Panc1 (cell line): ENCODE results near the gene ZNF774. TPM values are rescaled to one million over a fixed set of nuclear protein-coding genes. Genes with fewer than 3 reads are reported as not detected.

ENCODE experiments used
- ATAC-seq: fragments of 200-7000 bp; cut with Tn5 transposase; 2 replicates; pipeline ENCODE4 v1.9.1; 2020; ENCODE audit warnings: mild to moderate bottlenecking, moderate library complexity
- BruUV-seq: library from RNA; stranded (reverse); fragments of 400-500 nt; replicated peaks from 2 replicates; lab custom pipeline; 2021; lab: Mats Ljungman, UMichigan
- CTCF ChIA-PET: fragments of 300-600 bp; sonication (Branson Sonifier 250); formaldehyde crosslinking; loops from one replicate; lab custom pipeline; 2022; ENCODE audit warnings: antibody characterized with exemption; lab: Charles Lee
- POLR2A ChIA-PET: fragments of 300-600 bp; sonication (Branson Sonifier 250); formaldehyde crosslinking; loops from one replicate; lab custom pipeline; 2022; ENCODE audit warnings: antibody characterized with exemption; lab: Charles Lee
- DNase-seq: peaks from one replicate; pipeline ENCODE4 v3.0.0-alpha.2; 2010; ENCODE audit warnings: low read depth, low spot score
- H3K27ac ChIP-seq: 2 replicates; pipeline ENCODE4 v1.5.1; 2011; ENCODE audit warnings: mild to moderate bottlenecking, low read length, inconsistent platforms
- H3K27me3 ChIP-seq: fragments of 200-500 bp; sonication (Bioruptor generic); 2 replicates; pipeline ENCODE4 v1.6.0; 2014; ENCODE audit warnings: low read length, inconsistent platforms; ENCODE audit not compliant: control insufficient read depth, insufficient read depth
- H3K36me3 ChIP-seq: fragments of 200-500 bp; sonication (Bioruptor generic); 2 replicates; pipeline ENCODE4 v1.5.1; 2014; ENCODE audit warnings: inconsistent platforms, mild to moderate bottlenecking, low read length, moderate library complexity; ENCODE audit not compliant: control insufficient read depth, insufficient read depth
- H3K4me1 ChIP-seq: 2 replicates; pipeline ENCODE4 v1.5.1; 2011; ENCODE audit warnings: inconsistent platforms, mild to moderate bottlenecking, low read length, moderate library complexity; ENCODE audit not compliant: control insufficient read depth, insufficient read depth
- H3K4me3 ChIP-seq, 2 experiments: 2 replicates each; pipeline ENCODE4 v1.5.1; 2011 to 2012; ENCODE audit warnings: low read depth in 2 of 2, low read length in 2 of 2, mild to moderate bottlenecking in 2 of 2, inconsistent platforms in 1 of 2, moderate library complexity in 1 of 2
- H3K9me3 ChIP-seq: fragments of 200-500 bp; sonication (Bioruptor generic); 2 replicates; pipeline ENCODE4 v1.5.1; 2014; ENCODE audit warnings: low read depth, mild to moderate bottlenecking, inconsistent platforms, low read length, moderate library complexity; ENCODE audit not compliant: control insufficient read depth, insufficient read depth
- POLR2AphosphoS5 ChIP-seq: IDR thresholded peaks from 2 replicates; pipeline ENCODE4 v1.6.1; 2012; ENCODE audit warnings: mild to moderate bottlenecking, low read depth, low read length, moderate library complexity
- REST ChIP-seq, 2 experiments: IDR thresholded peaks; 2 replicates each; pipeline ENCODE4 v1.6.1; 2011 to 2012; ENCODE audit warnings: low read depth in 2 of 2, control low read depth in 1 of 2, low read length in 1 of 2, mild to moderate bottlenecking in 1 of 2, moderate library complexity in 1 of 2; ENCODE audit not compliant: insufficient read depth in 1 of 2
- SIN3A ChIP-seq: IDR thresholded peaks from 2 replicates; pipeline ENCODE4 v1.6.1; 2012; ENCODE audit warnings: low read depth, mild to moderate bottlenecking, low read length, moderate library complexity, borderline replicate concordance; ENCODE audit not compliant: insufficient read depth
- TCF7L2 ChIP-seq: IDR thresholded peaks from 2 replicates; pipeline ENCODE4 v1.6.1; 2011; ENCODE audit warnings: mild to moderate bottlenecking, low read depth, low read length, inconsistent platforms
- in situ Hi-C: cut with HindIII; loops from 2 replicates; pipeline ENCODE4 v1.10.0; 2016; ENCODE audit warnings: low sequenced_read_pairs, low pct_unique_long_range_greater_than_20kb
- intact Hi-C: fragments of 100-400 bp; cut with micrococcal nuclease; formaldehyde crosslinking; loops from one replicate; pipeline ENCODE4 v1.10.0; 2022; ENCODE audit not compliant: unreplicated experiment
- total RNA-seq: library from RNA; stranded (reverse); gene quantifications from one replicate; pipeline ENCODE4 v1.2.1, GENCODE V29; 2021; ENCODE audit not compliant: unreplicated experiment
- TF ChIP-seq, protein P1 (sequence below): fragments of 450-650 bp; IDR thresholded peaks from 2 replicates; pipeline ENCODE4 v1.5.1; 2017; ENCODE audit warnings: mild to moderate bottlenecking

The ZNF774 gene
- total RNA-seq, 1 experiment from 2014 or later = 5.2 TPM

DNA sequence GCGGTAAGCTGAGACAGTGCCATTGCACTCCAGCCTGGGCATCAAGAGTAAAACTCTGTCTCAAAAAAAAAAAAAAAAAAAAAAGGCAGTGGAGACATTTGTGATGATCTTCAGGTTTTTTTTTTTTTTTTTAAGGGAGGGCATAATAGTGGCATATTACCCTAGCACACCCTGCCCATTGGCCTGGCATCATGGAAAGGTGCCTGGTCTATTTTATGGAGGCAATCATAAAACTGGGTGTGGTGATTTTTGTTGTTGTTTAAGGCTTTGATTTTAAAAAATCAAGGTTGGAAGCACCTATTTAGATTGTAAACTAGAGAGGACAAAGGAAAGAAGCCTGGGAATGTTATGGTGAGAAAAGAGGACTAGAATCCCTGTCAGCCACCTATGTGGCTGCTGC is 42.0 kb downstream of the ZNF774 start:
- Histone ChIP-seq H3K4me1 (peaks cover 63% of the 10 kb centered on the region), H3K4me3 (no peak overlapping the region), H3K27me3 (no peaks in the 10 kb centered on the region), H3K9me3 (no peaks in the 10 kb centered on the region), H3K27ac (peak overlapping the region; percentile 83), H3K36me3 (0 out of 2 replicates have a peak, but pooled peaks cover 2% of the 10 kb centered on the region)
- intact Hi-C loops = loop anchor here (10.0 kb wide), 1 partner anchor 69 kb away; no protein-coding TSS in a partner anchor
- BruUV-seq = no TSS peak
- CTCF ChIA-PET = interaction anchor here (0.7 to 1.3 kb wide), 4 partner anchors 32 to 254 kb away, joined by 3 to 5 read pairs (median 3); no protein-coding TSS in a partner anchor
- TF ChIP-seq REST (IDR thresholded peaks at IDR 0.05; ENCODE audit: insufficient read depth in 1 of 2, low read depth in 2 of 2, low read length in 1 of 2) = no peak
- POLR2A ChIA-PET = interaction anchor here (0.6 kb wide), 1 partner anchor 160 kb away, joined by 9 read pairs; the partner anchor contains the start of gene CIB1
- in situ Hi-C loops = no loop called here
- DNase-seq (no peak), ATAC-seq (no peak)

DNA sequence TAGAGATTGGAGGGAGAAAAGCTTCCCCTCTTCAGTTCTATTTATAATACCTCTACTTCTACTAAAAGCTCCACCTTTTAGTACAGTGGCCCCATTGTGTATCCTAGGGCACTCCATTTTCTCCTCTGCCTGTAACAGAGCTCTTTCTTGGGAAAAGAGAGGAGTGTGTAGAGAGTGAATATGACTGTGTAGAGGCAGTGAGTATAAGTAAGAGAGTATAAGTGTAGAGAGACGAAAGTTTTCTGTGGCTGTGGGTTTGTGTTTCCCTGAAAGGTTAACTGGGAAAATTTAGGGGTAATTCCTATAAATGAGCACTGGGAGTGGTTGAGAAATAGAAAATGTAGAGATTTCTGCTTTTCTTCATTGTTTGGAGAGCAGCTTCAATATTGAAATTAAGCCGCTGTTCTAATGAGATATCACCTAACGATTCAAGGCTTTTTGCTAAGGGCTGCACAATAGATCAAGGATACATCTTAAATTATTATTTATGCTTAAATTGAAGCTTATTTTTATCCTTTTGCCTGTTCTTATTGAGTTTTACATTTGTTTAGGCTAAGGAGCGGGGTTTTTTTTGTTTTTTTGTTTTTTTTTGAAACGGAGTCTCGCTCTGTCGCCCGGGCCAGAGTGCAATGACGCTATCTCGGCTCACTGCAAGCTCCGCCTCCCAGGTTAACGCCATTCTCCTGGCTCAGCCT is 42.8 kb downstream of the ZNF774 start:
- DNase-seq (no peak), ATAC-seq (peak; percentile 59)
- no peaks in the 10 kb centered on the region for H3K9me3 ChIP-seq
- H3K27ac ChIP-seq = peak overlapping the region; percentile 83
- no peaks in the 10 kb centered on the region for H3K27me3 ChIP-seq
- in situ Hi-C loops (no loop called here), intact Hi-C loops (loop anchor here (10.0 kb wide), 1 partner anchor 70 kb away; no protein-coding TSS in a partner anchor)
- H3K4me1 ChIP-seq = peaks cover 69% of the 10 kb centered on the region
- CTCF ChIA-PET = interaction anchor here (0.9 to 1.3 kb wide), 3 partner anchors 33 to 75 kb away, joined by 3 read pairs; no protein-coding TSS in a partner anchor
- POLR2A ChIA-PET = interaction anchor here (0.6 kb wide), 4 partner anchors 19 to 441 kb away, joined by 3 to 27 read pairs (median 6); partner anchors contain the start of gene CIB1
- H3K4me3 ChIP-seq = no peak overlapping the region
- BruUV-seq = no TSS peak
- TF ChIP-seq, protein P1, sequence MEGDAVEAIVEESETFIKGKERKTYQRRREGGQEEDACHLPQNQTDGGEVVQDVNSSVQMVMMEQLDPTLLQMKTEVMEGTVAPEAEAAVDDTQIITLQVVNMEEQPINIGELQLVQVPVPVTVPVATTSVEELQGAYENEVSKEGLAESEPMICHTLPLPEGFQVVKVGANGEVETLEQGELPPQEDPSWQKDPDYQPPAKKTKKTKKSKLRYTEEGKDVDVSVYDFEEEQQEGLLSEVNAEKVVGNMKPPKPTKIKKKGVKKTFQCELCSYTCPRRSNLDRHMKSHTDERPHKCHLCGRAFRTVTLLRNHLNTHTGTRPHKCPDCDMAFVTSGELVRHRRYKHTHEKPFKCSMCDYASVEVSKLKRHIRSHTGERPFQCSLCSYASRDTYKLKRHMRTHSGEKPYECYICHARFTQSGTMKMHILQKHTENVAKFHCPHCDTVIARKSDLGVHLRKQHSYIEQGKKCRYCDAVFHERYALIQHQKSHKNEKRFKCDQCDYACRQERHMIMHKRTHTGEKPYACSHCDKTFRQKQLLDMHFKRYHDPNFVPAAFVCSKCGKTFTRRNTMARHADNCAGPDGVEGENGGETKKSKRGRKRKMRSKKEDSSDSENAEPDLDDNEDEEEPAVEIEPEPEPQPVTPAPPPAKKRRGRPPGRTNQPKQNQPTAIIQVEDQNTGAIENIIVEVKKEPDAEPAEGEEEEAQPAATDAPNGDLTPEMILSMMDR = no peak
- no peak for TF ChIP-seq SIN3A
- no peak for TF ChIP-seq REST (IDR thresholded peaks at IDR 0.05; ENCODE audit: insufficient read depth in 1 of 2, low read depth in 2 of 2, low read length in 1 of 2)
- no peak for TF ChIP-seq TCF7L2
- no peak for TF ChIP-seq POLR2AphosphoS5
- 0 out of 2 replicates have a peak, but pooled peaks cover 2% of the 10 kb centered on the region for H3K36me3 ChIP-seq
